Astrocyte (in vitro differentiated cells and primary cell): ENCODE data around the gene SAMM50. TPM values are rescaled to one million over a fixed set of nuclear protein-coding genes. Genes with fewer than 3 reads are reported as not detected.

Experiments used
- DNase-seq: peaks from one replicate; pipeline ENCODE4 v3.0.0-alpha.2; 2010; ENCODE audit warnings: low read depth
- FAIRE-seq: peaks from 2 replicates; lab custom pipeline; 2011; peaks lifted over from hg19 to GRCh38; lab: Jason Lieb, UNC
- H2AFZ ChIP-seq: 2 replicates; pipeline ENCODE4 v1.6.0; 2012; ENCODE audit warnings: low read depth, low read length, inconsistent platforms
- H3K27ac ChIP-seq: 2 replicates; pipeline ENCODE4 v1.5.1; 2011; ENCODE audit warnings: low read depth, low read length, inconsistent platforms
- H3K27me3 ChIP-seq: 2 replicates; pipeline ENCODE4 v1.6.0; 2011; ENCODE audit warnings: low read length, inconsistent platforms; ENCODE audit not compliant: insufficient read depth
- H3K36me3 ChIP-seq: 2 replicates; pipeline ENCODE4 v1.5.1; 2011; ENCODE audit warnings: low read length, inconsistent platforms; ENCODE audit not compliant: insufficient read depth
- H3K4me1 ChIP-seq: 2 replicates; pipeline ENCODE4 v1.5.1; 2011; ENCODE audit warnings: low read length, inconsistent platforms; ENCODE audit not compliant: insufficient read depth
- H3K4me2 ChIP-seq: 2 replicates; pipeline ENCODE4 v1.6.0; 2012; ENCODE audit warnings: low read length, inconsistent platforms
- H3K4me3 ChIP-seq: 2 replicates; pipeline ENCODE4 v1.5.1; 2011; ENCODE audit warnings: low read depth, mild to moderate bottlenecking, low read length, inconsistent platforms; ENCODE audit not compliant: insufficient read depth
- H3K79me2 ChIP-seq: 2 replicates; pipeline ENCODE4 v1.6.0; 2012; ENCODE audit warnings: mild to moderate bottlenecking, low read length, inconsistent platforms; ENCODE audit not compliant: insufficient read depth
- H3K9ac ChIP-seq: 2 replicates; pipeline ENCODE4 v1.6.0; 2012; ENCODE audit warnings: mild to moderate bottlenecking, low read length, inconsistent platforms
- H3K9me3 ChIP-seq: 2 replicates; pipeline ENCODE4 v1.5.1; 2012; ENCODE audit warnings: low read depth, mild to moderate bottlenecking, low read length, inconsistent platforms; ENCODE audit not compliant: insufficient read depth
- H4K20me1 ChIP-seq: 2 replicates; pipeline ENCODE4 v1.6.0; 2012; ENCODE audit warnings: low read length, inconsistent platforms; ENCODE audit not compliant: insufficient read depth
- H3K27ac Mint-ChIP-seq: one replicate; pipeline ENCODE4 v1.8.0; 2021; ENCODE audit warnings: mild to moderate bottlenecking, mixed read lengths; ENCODE audit not compliant: unreplicated experiment
- H3K27me3 Mint-ChIP-seq: one replicate; pipeline ENCODE4 v1.8.0; 2021; ENCODE audit warnings: low read depth, mixed read lengths; ENCODE audit not compliant: unreplicated experiment
- H3K36me3 Mint-ChIP-seq: one replicate; pipeline ENCODE4 v1.8.0; 2021; ENCODE audit warnings: low read depth, mixed read lengths; ENCODE audit not compliant: unreplicated experiment
- H3K4me1 Mint-ChIP-seq: one replicate; pipeline ENCODE4 v1.8.0; 2021; ENCODE audit warnings: low read depth, mixed read lengths; ENCODE audit not compliant: unreplicated experiment
- H3K4me3 Mint-ChIP-seq: one replicate; pipeline ENCODE4 v1.8.0; 2021; ENCODE audit warnings: mild to moderate bottlenecking, moderate library complexity, mixed read lengths; ENCODE audit not compliant: unreplicated experiment
- H3K9me3 Mint-ChIP-seq: one replicate; pipeline ENCODE4 v1.8.0; 2021; ENCODE audit warnings: mild to moderate bottlenecking, mixed read lengths; ENCODE audit not compliant: unreplicated experiment
- EZH2 ChIP-seq: IDR thresholded peaks from 2 replicates; pipeline ENCODE4 v1.6.1; 2012; ENCODE audit warnings: mild to moderate bottlenecking, low read length, inconsistent platforms; ENCODE audit not compliant: insufficient read depth
- total RNA-seq: library from RNA; stranded (reverse); gene quantifications from 2 replicates; pipeline ENCODE4 v1.2.1, GENCODE V29; 2021
- TF ChIP-seq, protein P1 (sequence below): IDR thresholded peaks from 2 replicates; pipeline ENCODE4 v1.5.1; 2011; ENCODE audit warnings: low read depth, mild to moderate bottlenecking, inconsistent platforms, low read length, moderate library complexity; ENCODE audit not compliant: insufficient read depth

SAMM50 gene
- total RNA-seq, 1 donor from 2014 or later, result 63.4 TPM

DNA sequence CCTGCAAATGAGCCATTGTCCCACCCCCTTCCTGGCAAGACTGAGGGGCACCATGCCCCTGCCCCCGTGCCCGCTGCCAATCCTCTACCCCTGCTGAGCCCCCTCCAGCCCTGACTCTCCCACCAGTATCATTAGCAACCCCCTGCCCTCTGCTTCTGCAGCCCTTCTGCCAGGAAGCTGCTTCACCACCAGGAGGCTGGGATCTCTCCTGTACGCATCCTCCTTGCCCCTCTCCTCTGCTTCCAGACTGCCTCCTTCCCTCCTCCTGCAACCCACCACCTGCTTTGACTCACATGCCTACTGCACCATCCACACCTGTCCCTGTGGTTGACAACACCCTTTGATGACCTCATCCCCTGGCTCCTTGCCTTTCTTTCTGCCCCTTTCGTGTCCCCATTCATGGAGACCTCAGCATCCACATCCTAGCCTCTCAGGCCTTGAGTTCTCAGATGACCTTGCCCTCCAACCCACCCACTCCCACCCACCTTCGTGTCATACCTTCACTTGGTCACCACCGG lies 45.0 kb upstream of the SAMM50 start:
- Mint-ChIP-seq H3K27ac (no peak overlapping the region), H3K36me3 (peaks cover 2% of the 10 kb centered on the region), H3K4me3 (no peak overlapping the region), H3K9me3 (peaks cover 6% of the 10 kb centered on the region), H3K4me1 (no peaks in the 10 kb centered on the region), H3K27me3 (peaks cover 60% of the 10 kb centered on the region)
- H3K4me3 ChIP-seq, result no peak overlapping the region
- FAIRE-seq (no peak), DNase-seq (no peak)
- no peak overlapping the region for H3K9ac ChIP-seq
- no peak overlapping the region for H3K27ac ChIP-seq
- no peaks in the 10 kb centered on the region for H3K79me2 ChIP-seq
- H2AFZ ChIP-seq, result no peak overlapping the region
- TF ChIP-seq EZH2, result no peak
- TF ChIP-seq, protein P1, sequence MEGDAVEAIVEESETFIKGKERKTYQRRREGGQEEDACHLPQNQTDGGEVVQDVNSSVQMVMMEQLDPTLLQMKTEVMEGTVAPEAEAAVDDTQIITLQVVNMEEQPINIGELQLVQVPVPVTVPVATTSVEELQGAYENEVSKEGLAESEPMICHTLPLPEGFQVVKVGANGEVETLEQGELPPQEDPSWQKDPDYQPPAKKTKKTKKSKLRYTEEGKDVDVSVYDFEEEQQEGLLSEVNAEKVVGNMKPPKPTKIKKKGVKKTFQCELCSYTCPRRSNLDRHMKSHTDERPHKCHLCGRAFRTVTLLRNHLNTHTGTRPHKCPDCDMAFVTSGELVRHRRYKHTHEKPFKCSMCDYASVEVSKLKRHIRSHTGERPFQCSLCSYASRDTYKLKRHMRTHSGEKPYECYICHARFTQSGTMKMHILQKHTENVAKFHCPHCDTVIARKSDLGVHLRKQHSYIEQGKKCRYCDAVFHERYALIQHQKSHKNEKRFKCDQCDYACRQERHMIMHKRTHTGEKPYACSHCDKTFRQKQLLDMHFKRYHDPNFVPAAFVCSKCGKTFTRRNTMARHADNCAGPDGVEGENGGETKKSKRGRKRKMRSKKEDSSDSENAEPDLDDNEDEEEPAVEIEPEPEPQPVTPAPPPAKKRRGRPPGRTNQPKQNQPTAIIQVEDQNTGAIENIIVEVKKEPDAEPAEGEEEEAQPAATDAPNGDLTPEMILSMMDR, result no peak
- no peaks in the 10 kb centered on the region for H3K4me1 ChIP-seq
- H3K36me3 ChIP-seq, result no peaks in the 10 kb centered on the region
- no peak overlapping the region for H3K4me2 ChIP-seq
- no peaks in the 10 kb centered on the region for H3K9me3 ChIP-seq
- H3K27me3 ChIP-seq, result peaks cover 14% of the 10 kb centered on the region
- H4K20me1 ChIP-seq, result no peaks in the 10 kb centered on the region

GRCh38 chr22:43911351-43911750 lies 43.9 kb upstream of the SAMM50 start:
- H3K9me3 ChIP-seq, result no peaks in the 10 kb centered on the region
- no peak for FAIRE-seq
- no peaks in the 10 kb centered on the region for H3K4me1 Mint-ChIP-seq
- peaks cover 6% of the 10 kb centered on the region for H3K9me3 Mint-ChIP-seq
- H3K9ac ChIP-seq, result no peak overlapping the region
- no peak overlapping the region for H3K4me3 ChIP-seq
- H3K27ac Mint-ChIP-seq, result no peak overlapping the region
- TF ChIP-seq, protein P1, result no peak
- no peak for TF ChIP-seq EZH2
- H3K27ac ChIP-seq, result no peak overlapping the region
- DNase-seq, result no peak
- no peaks in the 10 kb centered on the region for H3K79me2 ChIP-seq
- peaks cover 14% of the 10 kb centered on the region for H3K27me3 ChIP-seq
- no peaks in the 10 kb centered on the region for H3K36me3 ChIP-seq
- peaks cover 55% of the 10 kb centered on the region for H3K27me3 Mint-ChIP-seq
- H3K4me1 ChIP-seq, result no peaks in the 10 kb centered on the region
- no peak overlapping the region for H3K4me2 ChIP-seq
- H4K20me1 ChIP-seq, result no peaks in the 10 kb centered on the region
- no peak overlapping the region for H3K4me3 Mint-ChIP-seq
- no peak overlapping the region for H2AFZ ChIP-seq
- H3K36me3 Mint-ChIP-seq, result peaks cover 2% of the 10 kb centered on the region

- TF ChIP-seq EZH2, result no peak
- Histone ChIP-seq H3K9ac (no peak overlapping the region), H3K27me3 (peaks cover 5% of the 10 kb centered on the region), H3K36me3 (no peaks in the 10 kb centered on the region), H4K20me1 (no peaks in the 10 kb centered on the region), H3K4me2 (no peak overlapping the region), H3K79me2 (no peaks in the 10 kb centered on the region), H3K27ac (no peak overlapping the region), H3K4me3 (no peak overlapping the region), H2AFZ (no peak overlapping the region), H3K4me1 (peaks cover 29% of the 10 kb centered on the region), H3K9me3 (no peaks in the 10 kb centered on the region)
- DNase-seq (no peak), FAIRE-seq (no peak)
- H3K4me3 Mint-ChIP-seq, result no peak overlapping the region
- peaks cover 16% of the 10 kb centered on the region for H3K4me1 Mint-ChIP-seq
- no peaks in the 10 kb centered on the region for H3K36me3 Mint-ChIP-seq
- H3K9me3 Mint-ChIP-seq, result peaks cover 3% of the 10 kb centered on the region
- peaks cover 27% of the 10 kb centered on the region for H3K27me3 Mint-ChIP-seq
- H3K27ac Mint-ChIP-seq, result no peak overlapping the region
Observed at GRCh38 chr22:43917521-43917920, 37.7 kb upstream of the SAMM50 start.
